NCI-H1048 (cell line): ENCODE results near the gene TOR3A.

Source experiments
- DNase-seq: peaks from one replicate; lab custom pipeline; 2025; lab: John Stamatoyannopoulos, UW

TOR3A gene

DNA sequence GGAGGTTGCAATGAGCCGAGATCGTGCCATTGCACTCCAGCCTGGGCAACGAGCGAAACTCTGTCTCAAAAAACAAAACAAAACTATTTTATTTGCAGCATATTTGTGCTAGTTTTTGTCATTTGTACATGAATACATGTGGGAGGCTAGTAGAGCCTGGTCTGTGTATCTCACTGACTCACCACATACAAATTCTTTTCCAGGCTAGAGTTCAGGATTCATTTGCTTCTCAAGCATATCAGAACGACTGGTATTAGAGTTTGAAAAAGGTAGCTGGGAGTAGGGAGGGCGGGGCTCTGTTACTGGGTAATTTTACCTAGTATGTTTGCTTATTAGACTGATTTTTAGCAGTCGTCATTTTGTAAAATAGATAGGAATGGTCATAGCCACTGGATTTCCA, 4.5 kb upstream of the TOR3A start:
- DNase-seq: no peak

DNA sequence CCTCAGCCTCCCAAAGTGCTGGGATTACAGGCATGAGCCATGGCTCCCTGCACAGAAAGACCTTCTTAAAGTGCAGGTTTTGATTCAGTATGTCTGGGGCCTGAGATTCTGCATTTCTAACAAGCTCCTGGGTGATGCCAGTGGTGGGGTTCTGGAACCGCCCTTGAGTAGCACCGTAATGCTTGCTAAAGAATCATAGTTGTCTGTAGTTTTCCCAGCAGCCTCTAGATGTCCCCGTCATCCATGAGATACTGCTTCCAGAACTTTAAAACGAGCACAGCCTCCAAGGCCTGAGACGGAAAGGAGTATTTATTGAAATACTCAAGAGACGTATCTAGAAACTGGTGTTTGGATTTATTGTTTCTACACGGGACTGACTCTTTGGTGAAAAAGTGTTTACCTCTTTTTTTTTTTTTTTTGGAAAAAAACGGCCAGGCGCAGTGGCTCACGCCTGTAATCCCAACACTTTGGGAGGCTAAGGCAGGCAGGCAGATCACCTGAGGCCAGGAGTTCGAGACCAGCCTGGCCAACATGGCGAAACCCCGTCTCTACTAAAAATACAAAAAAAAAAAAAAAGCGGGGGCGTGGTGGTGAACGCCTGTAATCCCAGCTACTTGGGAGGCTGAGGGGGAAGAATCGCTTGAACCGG, 2.6 kb upstream of the TOR3A start:
- peak; percentile 66 for DNase-seq

DNA sequence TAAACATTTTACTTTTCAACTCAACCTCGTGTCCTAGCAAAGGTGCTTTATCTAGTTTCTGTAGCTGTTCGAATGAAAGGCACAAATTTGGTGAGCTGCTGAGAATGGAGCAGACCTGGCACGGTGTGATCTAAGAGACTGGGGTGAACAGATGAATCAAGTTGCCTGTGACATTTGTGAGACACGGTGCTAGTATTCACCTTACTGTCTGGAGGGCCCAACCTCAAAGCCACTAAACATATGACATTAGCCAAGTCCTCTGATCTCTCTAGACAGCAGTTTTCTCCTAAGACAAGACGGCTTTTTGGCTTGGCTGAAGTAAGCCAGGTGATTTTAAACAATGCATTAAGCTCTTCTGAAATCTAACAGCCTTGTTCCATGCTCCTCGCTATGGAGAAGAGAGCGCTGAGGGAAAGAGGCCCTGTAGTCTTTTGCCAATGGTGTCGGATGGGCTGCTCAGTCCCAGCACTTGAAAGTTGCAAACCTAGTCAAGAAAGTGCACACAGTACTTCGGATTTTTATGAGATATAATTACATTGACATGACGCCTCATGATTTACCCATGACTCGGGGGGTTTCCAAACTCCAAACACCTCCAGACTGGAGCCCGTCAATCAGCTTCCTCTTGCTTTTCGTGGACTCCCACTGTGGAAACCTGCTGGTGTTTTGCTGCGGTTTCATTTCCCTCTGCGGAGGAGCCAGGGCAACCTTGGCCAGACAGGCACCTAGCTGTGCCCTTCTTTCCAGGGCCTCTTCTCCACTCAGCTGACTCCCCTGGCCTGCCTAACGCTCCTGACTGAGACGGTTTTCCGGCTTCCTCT, 794 bp upstream of the TOR3A start:
- DNase-seq: no peak

DNA sequence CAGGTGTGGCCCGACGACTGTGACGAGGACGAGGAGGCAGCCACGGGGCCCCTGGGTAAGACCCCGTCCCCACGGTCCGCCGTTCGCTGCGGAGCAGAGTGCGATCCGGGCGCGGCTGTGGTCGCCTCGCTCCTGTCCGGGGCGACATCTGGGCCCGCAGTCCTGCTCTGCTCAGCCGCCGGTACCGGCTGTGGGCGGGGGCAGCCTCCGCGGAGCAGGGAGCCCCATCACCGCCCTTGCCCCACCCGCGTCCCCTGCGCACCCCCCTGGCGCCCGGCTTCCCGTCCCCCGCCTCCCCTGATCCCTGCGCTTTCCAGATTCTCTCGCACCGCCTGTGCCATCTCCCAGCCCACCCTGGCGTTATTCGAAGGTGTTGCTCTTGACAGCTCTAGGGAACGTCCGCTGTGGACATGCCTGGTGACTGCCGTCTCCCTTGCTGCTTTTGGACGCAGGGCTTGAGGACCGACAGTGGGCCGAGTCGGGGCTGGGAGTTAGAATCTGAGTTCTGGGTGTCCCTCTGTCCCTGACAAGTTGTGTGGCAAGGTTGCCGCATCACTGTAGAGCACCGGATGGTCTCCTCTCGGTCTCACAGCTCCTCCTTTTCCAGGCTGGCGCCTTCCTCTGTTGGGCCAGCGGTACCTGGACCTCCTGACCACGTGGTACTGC, 596 bp downstream of the TOR3A start:
- no peak for DNase-seq

DNA sequence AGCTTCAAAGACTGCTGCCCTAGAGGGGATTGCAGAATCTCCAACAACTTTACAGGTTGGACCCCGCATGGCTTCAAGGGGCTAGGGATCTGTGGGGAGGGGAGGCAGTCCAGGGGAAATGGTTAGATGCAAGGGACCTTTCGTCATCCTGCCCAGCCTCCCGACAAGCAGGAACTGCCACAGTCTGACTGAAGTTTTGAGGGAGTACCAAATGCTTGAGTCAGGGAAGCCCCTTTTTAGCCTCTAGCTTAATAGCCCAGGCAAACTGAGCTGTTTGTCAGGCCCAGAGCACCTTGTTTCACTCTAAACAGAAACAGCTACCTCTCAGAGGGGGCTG, 1.1 kb downstream of the TOR3A start:
- no peak for DNase-seq

DNA sequence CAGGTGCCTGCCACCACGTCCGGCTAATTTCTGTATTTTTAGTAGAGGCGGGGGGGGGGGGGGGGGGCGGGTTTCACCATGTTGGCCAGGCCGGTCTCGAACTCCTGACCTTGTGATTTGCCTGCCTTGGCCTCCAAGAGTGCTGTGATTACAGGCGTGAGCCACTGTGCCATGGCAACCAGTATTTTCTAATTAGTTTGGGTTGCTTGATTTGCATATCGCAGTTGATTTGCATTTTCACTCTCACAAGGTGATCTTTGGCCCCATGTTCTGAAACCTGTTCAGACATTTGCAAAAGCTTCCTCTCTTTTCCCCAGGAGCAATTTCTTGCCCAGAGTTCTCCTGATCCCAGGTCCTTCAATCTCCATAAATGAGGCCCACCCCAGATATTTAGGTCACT, 1.7 kb downstream of the TOR3A start:
- DNase-seq: peak; percentile 64

DNA sequence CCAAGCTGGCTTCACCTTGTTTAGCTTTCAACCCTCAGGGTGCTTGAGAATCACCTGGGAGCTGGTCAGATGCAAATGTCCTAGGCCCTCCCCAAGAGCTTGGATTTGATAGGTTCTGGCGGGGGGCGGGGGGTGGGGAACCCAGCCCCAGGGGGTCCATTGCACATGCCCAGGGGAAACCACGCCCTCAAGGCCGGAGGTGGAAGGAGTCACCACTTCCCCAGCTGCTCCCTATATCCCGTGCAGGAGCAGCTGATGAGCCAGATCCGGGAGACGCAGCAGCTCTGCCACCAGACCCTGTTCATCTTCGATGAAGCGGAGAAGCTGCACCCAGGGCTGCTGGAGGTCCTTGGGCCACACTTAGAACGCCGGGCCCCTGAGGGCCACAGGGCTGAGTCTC, 5.8 kb downstream of the TOR3A start:
- DNase-seq: no peak

DNA sequence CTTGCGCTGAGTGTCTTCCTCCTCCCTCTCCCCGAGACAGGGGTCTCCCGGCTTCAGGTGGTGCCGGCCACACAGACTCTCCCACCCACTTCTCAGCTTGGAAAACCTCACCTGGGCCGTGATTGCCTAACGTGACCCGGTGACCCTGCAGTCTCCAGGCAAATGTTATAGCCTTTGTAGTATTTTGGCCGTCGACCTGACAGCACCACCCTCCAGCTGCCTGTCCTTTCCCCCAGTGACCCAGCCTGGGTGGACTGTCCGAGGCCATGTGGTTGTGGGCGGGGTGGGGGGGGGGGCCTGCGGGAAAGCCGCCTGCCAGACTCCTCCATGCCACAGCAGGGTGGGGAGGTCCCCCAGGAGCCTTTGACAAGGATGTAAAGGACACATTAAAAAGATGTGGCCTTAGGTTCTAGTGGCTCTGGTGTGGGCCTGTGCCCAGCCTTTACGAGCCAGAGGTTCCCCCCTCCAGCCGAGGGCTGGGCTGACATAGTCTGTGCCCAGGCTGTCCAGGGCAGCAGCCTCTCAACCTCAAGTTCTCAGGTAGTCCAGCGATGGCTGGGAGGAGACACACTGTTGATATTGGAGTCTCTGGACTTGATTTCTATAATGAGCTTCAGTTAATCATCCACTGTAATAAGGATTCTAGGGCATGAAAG, 8.1 kb downstream of the TOR3A start:
- DNase-seq: no peak

DNA sequence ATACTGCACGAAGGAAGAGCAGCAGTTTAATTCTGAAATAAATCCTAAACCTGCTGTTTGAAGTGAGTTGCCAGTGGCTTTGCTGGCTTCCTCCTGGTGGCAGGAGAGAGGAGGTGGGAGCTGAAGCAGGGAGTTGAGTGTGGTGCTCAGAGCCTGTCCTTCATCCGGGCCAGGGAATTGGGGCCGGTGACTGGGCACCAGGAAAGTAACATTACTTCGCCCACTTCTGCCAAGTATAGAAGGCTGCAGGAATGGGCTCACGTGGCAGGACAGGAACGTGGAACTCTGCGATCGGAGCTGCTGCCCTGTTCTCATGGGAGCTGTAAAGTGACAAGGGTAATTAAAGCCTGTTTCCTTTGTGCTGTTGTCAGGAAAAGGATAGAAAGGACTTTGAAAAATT, 8.7 kb downstream of the TOR3A start:
- DNase-seq: no peak

DNA sequence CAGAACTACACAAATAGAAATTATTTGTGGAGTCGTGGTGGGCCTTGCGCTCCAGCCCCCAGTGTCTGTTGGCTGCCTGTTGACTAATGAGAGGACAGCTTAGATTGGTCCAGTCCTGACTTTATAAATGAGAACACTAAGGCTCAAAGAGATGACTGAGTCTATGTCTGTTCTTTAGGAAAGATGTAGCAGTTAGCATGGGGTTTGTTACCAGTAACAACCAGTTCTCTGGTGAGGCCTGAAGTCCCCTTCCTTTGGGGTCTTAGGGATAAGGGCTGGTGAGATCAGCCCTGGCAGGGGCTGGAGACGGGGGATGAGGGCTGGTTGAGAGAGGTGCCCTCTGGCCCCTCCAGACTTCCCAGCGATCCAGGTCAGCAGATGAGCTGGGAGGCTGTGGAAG, 9.1 kb downstream of the TOR3A start:
- DNase-seq: no peak

DNA sequence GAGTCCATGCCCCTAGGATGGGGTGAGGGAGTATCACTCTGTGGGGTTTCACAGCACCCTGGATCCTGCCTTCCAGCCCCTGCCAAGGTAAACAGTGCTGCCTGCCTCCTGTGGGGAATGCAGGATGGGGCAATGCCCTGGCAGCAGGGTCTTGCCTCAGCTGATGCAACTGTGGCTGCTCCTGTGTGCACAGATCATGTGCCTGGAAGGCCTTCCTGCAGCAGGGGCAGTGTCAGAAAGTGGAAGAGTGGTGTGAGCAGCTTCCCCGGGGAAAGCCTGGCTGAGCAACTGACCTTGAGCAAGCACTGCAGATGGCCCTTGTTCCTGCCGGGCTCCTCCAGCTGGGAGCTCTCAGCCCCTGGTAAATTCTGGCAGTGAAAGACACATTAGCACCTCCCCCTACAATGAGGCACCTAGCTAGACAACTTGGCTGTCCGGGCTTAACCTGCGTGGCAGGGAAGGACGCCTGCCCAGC, 9.9 kb downstream of the TOR3A start:
- DNase-seq: no peak

DNA sequence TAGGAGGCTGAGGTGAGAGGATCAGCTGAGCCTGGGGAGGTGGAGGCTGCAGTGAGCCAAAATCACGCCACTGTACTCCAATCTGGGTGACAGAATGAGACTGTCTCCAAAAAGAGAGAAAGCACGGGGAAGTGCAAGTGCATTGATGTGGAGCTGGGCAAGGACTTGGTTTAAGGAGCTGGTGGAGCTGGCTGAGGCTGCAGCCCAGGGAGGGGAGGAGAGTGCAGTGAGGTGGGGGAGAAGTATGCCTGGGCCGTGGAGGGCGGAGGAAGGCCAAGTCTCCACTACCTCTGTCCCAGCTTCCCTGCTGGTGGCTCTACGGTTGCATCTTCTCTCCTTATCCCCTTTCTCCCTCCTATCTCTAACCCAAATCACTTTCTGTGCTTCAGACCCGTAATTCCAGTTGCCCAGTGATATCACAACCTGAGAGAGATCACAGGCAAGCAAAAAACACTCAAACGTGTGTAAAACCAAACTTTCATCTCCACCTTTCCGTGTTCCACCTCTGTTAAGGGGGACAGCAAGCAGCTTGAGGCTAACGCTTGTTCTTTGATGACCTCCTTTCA, 11.1 kb downstream of the TOR3A start:
- no peak for DNase-seq

DNA sequence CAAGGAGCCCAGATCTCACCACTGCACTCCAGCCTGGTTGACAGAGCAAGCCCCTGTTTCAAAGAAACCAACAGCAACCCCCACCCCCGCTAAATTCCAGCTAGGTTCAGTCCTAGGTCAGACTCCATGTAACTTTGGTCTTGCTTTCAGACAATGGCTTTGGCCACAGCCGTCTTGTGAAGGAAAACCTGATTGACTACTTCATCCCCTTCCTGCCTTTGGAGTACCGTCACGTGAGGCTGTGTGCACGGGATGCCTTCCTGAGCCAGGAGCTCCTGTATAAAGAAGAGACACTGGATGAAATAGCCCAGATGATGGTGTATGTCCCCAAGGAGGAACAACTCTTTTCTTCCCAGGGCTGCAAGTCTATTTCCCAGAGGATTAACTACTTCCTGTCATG, 12.9 kb downstream of the TOR3A start:
- no peak for DNase-seq

DNA sequence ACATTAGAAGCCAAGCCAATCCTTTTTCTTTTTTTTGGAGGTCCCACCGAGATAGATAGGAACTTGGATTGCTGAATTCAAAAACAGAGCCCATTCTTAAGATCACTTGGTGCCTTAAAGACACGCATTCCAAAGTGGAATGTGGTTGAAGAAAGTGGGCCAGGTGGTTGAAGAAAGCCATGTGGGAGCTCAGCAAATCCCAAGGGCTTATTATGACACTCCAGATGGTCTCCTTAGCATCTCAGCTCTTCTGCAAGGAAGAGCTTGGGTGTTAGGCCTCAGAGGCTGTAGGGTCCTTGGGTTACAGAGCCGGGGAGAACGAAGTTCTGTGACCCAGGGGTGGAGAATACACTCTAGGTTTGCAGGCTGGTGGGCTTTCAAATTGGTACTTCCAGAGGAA, 13.5 kb downstream of the TOR3A start:
- DNase-seq: no peak

DNA sequence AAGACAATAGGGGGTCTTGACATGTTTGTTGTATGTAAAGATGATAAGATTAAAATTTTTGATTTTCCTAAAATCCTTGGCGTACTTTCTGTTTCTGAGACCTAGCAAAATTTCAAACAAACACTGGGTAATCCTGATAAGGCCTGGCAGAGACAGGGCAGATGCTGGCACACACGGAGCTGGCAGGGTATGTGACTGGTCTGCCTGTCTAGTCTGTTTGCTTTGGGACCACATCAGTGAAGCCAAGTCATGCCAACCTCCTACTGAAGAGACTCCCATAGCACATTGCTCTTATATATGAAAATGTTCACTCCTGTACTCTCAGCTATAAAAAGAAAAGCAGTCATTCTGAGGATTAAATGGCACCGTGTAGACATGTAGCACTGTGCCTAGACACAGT, 14.1 kb downstream of the TOR3A start:
- no peak for DNase-seq

DNA sequence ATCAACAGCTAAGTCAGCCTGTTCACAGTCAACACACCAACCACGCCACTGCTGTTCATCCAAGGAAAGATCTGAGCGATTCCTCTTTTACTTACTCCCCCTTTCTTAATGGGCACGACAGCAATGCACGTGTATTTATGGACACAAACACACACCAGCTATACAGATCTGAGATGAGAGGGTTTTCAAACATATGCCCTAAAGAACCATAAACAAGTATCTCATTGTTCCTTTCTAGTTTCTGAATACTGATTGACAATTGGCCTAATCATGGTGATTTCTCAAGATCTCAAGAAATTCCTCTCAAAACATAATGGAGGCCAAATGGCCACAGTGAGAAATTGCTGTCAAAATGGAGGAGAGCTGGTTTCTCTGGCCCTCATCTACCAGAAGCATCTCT, 18.0 kb downstream of the TOR3A start:
- no peak for DNase-seq

DNA sequence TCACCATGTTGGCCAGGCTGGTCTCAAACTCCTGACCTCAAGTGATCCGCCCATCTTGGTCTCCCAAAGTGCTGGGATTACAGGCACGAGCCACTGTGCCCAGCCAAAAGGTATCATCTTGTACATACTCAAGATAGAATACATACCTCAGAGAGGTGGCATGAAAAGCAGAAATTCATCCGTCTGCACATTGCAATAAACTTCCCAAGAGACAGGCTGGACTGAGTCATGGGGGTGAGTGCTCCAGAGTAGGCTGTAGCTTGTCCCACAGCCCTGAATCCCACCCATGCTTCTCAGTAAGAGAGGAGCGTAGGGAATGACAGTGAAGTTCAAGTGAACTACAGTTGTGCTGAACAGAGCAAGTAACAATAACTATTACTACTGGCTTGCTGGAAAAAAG, 19.7 kb downstream of the TOR3A start:
- no peak for DNase-seq

DNA sequence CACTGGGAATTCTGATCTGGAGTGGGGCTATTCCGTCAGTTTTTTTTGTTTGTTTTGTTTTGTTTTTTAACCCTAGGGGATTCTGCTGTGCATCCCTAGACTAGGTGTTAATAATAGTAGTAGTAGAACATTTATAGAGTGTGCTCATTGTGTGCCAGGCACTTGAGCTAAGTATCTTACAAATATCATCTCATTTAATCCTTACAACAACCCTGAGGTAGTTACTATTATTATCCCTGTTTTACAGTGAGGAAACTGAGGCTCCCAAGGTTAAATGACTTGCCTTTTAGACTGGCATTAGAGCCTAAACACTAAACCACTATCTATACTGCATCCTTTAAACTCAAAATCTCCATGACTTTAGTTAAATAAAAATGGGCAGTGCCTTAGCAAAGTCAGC, 22.1 kb downstream of the TOR3A start:
- DNase-seq: no peak

DNA sequence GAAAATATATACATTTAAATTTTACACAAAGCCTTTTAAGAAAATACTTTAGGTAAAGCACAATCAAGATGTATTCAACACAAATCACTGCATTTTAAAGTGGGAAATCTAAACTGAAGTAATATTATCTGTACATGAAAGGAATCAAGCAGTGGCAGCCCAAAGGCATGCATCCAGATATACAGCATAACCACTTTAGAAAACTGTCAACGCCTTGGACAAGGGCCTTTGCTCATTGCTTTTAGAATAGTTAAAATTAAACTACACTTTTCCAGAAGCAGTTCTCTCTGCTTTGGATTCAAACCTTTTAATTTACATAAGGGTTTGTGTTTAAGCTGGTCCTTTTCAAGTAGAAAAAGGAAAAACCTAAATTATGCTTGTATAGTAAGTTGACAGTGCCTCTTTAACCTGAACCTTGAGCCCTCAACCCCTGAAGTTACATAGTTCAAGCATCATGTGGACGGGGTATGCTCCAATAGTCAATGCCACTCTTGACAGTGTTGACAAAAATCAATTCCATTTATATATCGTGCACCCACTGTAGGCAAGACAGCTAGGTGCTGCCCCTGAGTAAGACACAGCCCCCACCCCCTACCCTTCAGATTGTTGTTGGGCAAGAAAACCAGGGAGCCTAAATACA, 22.9 kb downstream of the TOR3A start:
- DNase-seq: no peak

DNA sequence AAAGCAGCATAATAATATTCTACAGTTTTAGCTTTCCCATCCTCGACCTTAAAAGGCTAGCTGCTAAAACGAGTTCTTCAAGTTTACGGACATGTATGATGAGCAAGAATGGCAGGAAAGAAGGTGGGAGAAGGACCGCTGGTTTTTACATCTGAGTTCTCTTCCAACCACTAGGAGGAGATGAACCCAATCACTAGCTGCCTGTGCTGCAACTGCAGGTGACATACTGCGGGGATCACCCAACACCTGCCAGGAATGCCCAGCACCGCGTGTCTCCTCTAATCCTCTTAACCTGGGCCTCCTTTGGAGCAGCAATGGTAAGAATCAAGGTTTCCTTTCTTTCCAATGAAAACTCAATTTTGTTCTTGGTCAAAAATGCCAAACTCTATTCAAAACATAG, 23.5 kb downstream of the TOR3A start:
- no peak for DNase-seq

DNA sequence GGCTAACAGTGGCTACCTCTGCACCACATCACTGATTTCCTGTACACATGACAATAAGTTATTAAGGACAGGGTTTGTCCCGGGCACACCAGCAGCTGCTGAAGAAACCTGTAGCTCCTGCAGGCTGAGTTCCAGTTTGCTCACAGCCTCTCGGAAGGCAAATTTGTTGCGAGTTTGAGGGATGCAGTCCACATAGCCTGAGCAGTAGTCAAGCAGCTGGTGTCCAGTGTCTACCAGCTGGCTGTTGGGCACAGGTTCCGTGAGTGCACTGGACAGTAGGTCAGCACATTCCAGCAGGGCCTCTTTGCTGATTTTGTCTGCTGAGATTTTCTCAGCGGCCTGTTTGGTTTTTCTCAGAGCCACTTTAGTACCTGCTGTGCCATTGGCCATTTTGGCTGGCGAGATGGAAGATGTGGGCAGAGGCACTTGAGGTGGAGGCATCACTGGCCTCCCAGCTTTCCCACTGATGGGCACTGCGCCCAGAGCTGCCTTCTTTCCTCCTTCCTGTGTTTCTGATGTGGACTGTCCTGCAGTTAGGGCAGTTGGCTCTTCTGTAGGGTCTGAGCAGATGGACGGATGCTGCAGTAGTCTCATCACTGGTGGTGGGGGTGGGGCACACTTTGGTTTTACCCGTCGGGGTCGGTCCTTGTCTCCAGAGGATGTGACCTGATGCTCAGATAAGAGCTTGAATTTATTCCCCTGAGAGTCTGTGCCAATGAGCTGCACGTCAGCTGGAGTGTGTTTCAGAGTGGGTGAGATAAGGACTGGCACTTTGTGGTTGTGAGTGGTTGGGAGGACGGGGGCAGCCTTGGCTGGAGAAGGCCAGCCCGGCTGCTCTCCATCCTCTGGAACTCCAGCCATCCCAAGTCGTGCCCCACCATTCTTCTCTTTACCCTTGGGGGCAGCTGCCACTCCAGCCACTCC, 26.1 kb downstream of the TOR3A start:
- DNase-seq: no peak
